SK-N-DZ (cell line): ENCODE results near the gene BRSK2.
"Not testable (repeated sequence)": the region's sequence is repeated elsewhere in the genome, so short reads cannot be mapped to it uniquely, and the experiment has no call there.

Experiments
- DNase-seq: peaks from one replicate; pipeline ENCODE4 v3.0.0-alpha.2; 2015; ENCODE audit warnings: low spot score

Gene BRSK2

GRCh38 chr11:1354125-1354938 lies 35.4 kb upstream of the BRSK2 start:
- no peak for DNase-seq

DNA sequence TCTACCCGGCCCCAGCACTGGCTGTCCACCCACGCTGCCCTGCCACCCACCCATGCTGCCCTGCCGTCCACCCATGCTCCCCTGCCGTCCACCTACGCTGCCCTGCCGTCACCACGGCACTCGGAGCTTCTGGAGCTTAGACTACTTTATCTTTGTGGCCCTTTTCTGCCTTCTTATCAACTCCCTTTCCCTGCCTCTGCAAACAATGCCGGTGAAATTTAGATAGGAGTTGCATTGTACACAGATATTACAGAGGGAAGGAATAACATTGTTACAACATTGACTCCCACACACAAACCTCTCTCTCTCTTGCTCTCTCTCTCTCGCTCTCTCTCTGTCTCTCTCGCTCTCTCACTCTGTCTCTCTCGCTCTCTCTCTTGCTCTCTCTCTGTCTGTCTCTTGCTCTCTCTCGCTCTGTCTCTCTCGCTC lies 33.7 kb upstream of the BRSK2 start:
- no peak for DNase-seq

GRCh38 chr11:1356478-1356960 lies 33.2 kb upstream of the BRSK2 start:
- DNase-seq = no peak

- no peak for DNase-seq
Observed at GRCh38 chr11:1358286-1358685, 31.4 kb upstream of the BRSK2 start.

- DNase-seq = not testable (repeated sequence)
Observed at GRCh38 chr11:1358931-1359330, 30.8 kb upstream of the BRSK2 start.

DNA sequence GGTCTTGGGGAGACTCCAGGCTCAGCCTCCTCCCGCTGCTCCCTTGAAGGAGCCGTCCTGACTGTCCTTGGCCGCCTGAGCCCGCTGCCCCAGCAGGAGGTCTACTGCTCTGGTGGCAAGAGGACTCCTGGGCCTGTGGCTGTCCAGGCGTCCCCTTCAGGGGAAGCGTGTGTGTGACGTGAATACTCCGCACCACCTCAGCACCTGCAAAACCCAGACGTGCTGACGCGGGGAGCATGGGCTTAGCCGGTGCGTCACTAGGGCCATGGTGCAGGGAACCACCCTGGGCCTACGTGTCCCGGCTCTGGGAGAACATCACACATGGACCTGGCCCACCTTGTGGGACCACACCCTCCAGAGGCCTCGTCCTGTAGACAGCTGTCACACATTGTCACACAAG lies 30.2 kb upstream of the BRSK2 start:
- DNase-seq = no peak

GRCh38 chr11:1360181-1360834 lies 29.4 kb upstream of the BRSK2 start:
- DNase-seq = no peak

GRCh38 chr11:1360835-1361357 lies 28.8 kb upstream of the BRSK2 start:
- DNase-seq = no peak

DNA sequence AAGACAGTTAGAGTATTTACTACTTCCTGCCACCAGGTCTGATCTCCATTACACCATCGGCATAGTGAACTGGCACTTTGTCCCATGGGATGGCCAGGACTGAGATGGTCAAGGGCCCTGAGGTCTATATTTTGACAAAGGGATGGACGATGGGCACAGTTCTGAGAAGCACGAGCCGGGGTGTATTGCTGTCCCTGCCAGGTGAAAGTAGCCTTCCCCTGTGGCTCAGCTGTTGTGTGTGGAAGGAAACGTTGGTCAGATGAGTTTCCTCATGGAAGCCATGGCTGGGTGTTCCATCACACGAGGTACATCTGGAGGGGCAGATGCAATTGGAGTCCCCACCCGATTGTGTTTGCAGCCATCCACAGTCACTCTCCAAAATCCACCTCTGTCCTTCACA lies 27.9 kb upstream of the BRSK2 start:
- DNase-seq = no peak

- DNase-seq = no peak
Observed at GRCh38 chr11:1367721-1368120, 22.0 kb upstream of the BRSK2 start.

GRCh38 chr11:1368216-1368615 lies 21.5 kb upstream of the BRSK2 start:
- DNase-seq = no peak

DNA sequence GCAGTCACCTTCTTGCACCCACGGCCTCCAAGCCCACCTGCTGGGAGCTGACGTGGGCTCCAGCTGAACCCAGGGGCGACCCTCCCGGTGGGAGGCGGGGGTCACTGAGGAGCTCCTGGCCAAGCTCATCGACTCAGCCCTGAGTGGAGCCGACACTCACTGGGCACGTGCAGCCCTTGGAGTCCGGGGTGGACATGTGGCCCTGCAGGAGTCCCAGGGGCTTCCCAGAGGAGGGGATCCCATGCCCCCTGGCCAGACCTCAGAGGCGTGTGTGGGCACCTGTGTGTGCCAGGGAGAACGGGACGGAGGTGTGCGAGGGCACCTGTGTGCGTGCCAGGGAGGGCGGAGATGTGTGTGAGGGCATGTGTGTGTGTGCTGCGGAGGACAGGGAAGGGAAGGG lies 20.8 kb upstream of the BRSK2 start:
- DNase-seq = no peak

DNA sequence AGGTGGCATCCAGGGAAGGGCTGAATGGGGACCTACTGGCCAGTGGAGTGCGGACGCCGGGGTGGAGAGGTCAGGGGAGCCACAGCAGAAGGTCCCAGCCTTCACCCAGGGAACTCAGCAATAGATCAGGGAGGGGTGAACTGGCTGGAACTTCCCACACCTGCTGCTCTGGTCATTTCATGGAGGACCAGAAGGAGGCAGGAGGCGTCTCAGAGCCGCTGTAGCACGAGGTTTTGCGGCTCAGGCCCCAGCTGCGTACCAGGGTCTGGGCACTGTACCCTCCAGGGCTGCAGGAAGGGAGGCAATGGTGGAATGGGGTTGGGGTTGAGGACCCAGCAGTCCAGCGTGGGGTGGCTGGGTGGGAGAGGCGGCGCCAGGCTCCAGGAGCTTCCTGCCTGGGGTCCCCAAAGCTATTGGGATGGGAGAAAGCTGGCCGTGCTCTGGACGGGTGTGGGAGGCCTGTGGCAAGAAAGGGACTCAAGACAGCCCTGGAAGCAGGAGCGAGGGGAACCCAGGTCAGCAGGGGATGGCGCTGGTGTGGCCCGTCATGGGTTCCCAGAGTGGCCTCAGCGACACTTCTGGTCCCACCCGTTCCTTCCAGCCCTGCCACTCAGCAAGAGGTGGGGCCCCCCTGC lies 20.2 kb upstream of the BRSK2 start:
- no peak for DNase-seq

DNA sequence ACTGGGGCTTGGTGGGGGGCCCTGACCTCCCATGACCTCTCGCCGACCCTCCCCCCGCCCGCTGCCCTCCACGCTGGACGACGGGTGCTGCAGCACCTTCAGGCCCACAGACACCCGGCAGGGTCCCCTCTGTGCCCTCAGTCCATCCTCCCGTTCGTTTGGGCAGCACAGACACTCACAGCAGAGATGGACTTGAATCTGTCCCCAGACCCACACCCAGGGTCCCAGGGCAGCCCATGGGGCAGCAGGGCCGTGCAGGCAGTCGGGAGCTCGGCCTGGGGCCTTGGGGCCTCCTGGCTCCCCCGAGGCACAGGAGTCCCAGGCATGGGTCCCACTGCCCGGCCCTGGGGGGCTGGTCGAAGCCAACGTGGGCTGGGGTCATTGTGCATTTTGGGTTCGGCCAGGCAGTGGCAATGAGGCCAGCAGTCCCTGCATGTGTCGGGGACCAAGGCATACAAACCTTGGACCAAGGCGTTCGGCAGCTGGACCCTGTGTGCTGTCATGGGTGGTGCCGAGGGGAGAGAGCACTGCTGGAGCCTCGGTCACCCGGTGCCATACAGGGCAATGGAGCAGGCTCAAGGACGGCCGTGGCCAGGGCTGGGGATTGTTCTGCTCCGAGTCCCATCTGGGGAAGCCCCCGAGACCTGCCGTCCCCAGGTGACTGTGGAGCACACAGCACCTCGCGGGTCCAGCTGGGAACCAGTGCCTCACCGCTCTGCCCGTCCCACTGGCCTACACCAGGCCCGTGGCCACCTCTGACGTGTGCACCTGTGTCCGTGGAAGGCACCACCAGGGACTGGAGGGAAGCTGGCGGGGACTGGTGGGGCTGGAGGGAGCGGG lies 19.3 kb upstream of the BRSK2 start:
- no peak for DNase-seq

GRCh38 chr11:1371026-1371325 lies 18.8 kb upstream of the BRSK2 start:
- no peak for DNase-seq

DNA sequence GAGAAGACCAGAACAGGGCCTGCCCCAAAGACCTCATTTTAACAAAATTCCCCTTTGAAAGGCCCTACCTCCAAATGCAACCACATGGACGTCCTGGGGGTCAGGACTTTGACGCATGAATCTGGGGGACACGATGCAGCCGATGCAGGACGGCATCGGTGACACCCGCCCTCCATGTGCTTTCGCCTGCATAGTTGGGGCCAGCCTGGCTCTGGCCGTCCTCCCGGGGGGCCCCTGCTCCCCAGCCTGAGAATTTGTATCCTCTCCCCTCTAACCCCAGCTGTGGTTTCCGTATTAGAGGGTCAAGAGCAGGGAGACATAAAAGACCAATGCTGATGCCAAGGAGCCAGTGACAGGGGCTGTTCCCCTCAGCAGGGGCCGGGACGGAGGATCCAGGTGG lies 18.4 kb upstream of the BRSK2 start:
- DNase-seq = no peak

DNA sequence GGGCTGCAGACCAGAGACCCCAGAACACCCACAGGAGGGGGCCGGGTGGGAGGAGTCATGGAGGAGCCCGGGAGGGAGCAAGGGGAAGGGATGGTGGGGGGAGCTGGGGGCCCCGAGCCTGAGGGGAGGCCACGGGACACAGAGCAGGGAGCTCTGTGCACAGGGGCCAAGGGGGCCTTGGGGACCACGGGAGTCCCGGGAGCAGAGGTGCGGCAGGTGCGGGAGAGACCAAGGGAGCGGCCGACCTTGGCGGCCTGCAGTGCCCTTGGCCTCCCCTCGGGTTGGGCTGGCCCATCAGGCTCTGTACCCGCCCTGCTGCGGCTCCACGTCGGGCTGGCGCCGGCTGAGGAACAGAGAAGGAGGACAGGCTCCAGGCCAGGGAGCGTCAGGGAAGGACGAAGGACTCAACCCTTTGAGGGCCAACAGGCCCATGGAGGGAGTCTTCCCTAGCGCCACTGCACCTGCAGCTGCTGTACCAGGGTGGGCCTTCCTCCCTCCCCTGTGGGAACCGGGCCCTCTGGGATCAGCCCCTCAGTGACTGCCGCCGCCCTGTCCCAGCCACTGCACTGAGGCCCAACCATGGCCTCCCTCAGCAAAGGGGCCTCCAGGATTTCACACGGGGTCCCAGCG lies 17.8 kb upstream of the BRSK2 start:
- DNase-seq = no peak

DNA sequence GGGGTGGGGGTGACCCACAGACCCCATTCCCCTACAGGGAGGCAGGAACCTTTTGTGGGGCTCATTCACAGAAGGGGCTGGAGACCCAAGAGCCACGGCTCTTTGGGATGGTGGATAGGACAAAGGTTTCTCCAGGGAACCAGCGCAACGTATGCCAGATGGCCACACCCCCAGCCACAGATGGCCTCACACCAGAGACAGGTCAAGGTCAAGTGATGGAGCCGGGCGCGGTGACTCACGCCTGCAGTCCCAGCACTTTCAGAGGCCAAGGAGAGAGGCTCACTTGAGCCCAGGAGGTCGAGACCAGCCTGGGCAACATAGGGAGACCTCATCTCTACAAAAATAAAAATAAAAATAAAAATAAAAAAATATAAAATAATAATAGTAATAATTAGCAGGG lies 17.1 kb upstream of the BRSK2 start:
- no peak for DNase-seq

GRCh38 chr11:1373536-1374214 lies 16.1 kb upstream of the BRSK2 start:
- no peak for DNase-seq

- no peak for DNase-seq
Observed at GRCh38 chr11:1375161-1375954, 14.4 kb upstream of the BRSK2 start.
